ENCODE data around the gene ACACB. TPM values are rescaled to one million over a fixed set of nuclear protein-coding genes. Genes with fewer than 3 reads are reported as not detected.

Gene ACACB
- total RNA-seq, 1 donor from 2014 or later = 12.9 TPM

GRCh38 chr12:109114644-109115043, 1.7 kb upstream of the ACACB start:
- no peak overlapping the region for H3K27ac Mint-ChIP-seq
- H3K36me3 Mint-ChIP-seq (ENCODE audit: low read depth) = peaks cover 10% of the 10 kb centered on the region
- H3K4me3 Mint-ChIP-seq (ENCODE audit: low read depth) = no peak overlapping the region

GRCh38 chr12:109115404-109115757, 1.0 kb upstream of the ACACB start:
- H3K9me3 Mint-ChIP-seq = no peaks in the 10 kb centered on the region
- intact Hi-C loops (cut with micrococcal nuclease) = no loop called here
- H3K36me3 Mint-ChIP-seq (ENCODE audit: low read depth) = peaks cover 5% of the 10 kb centered on the region
- no peak overlapping the region for H3K4me3 Mint-ChIP-seq (ENCODE audit: low read depth)
- no peak overlapping the region for H3K27ac Mint-ChIP-seq
- H3K4me1 Mint-ChIP-seq (ENCODE audit: low read depth) = peaks cover 9% of the 10 kb centered on the region
- H3K27me3 Mint-ChIP-seq (ENCODE audit: low read depth) = no peaks in the 10 kb centered on the region
- no peak for DNase-seq (ENCODE audit: low spot score)

More at GRCh38 chr12:109114644-109115043, 1.7 kb upstream of the ACACB start:
- intact Hi-C loops (cut with micrococcal nuclease) = loop anchor here (5.0 kb wide), 1 partner anchor 278 kb away; no protein-coding TSS in a partner anchor
- no peaks in the 10 kb centered on the region for H3K9me3 Mint-ChIP-seq
- H3K27me3 Mint-ChIP-seq (ENCODE audit: low read depth) = no peaks in the 10 kb centered on the region
- no peak for DNase-seq (ENCODE audit: low spot score)
- peaks cover 13% of the 10 kb centered on the region for H3K4me1 Mint-ChIP-seq (ENCODE audit: low read depth)

DNA sequence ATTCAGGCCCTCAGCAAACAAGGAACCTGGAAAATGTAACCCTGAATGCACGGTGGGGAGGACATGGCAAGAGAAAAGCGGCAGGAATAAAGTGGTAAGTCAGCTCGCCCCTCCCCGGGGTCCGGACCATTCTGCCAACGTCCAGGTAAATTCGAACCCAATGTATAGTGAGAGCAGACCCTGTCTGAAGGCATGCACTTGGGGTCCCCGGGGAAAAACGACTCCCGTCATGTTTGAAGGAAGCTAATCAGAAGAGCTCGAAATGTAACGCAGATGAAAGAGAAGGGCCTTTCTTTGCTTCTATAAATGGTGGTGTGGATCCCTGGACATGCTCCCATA, 193 bp downstream of the ACACB start:
- intact Hi-C loops (cut with micrococcal nuclease) = no loop called here
- H3K27me3 Mint-ChIP-seq (ENCODE audit: low read depth) = no peaks in the 10 kb centered on the region
- H3K4me1 Mint-ChIP-seq (ENCODE audit: low read depth) = peaks cover 5% of the 10 kb centered on the region
- H3K27ac Mint-ChIP-seq = no peak overlapping the region
- H3K4me3 Mint-ChIP-seq (ENCODE audit: low read depth) = no peak overlapping the region
- DNase-seq (ENCODE audit: low spot score) = no peak
- no peaks in the 10 kb centered on the region for H3K9me3 Mint-ChIP-seq
- no peaks in the 10 kb centered on the region for H3K36me3 Mint-ChIP-seq (ENCODE audit: low read depth)

GRCh38 chr12:109120095-109120494, 3.7 kb downstream of the ACACB start:
- Mint-ChIP-seq H3K9me3 (no peaks in the 10 kb centered on the region), H3K27me3 (ENCODE audit: low read depth) (no peaks in the 10 kb centered on the region), H3K4me1 (ENCODE audit: low read depth) (peaks cover 3% of the 10 kb centered on the region), H3K36me3 (ENCODE audit: low read depth) (no peaks in the 10 kb centered on the region), H3K27ac (no peak overlapping the region), H3K4me3 (ENCODE audit: low read depth) (no peak overlapping the region)
- intact Hi-C loops (cut with micrococcal nuclease) = no loop called here
- no peak for DNase-seq (ENCODE audit: low spot score)

- peaks cover 3% of the 10 kb centered on the region for H3K4me1 Mint-ChIP-seq (ENCODE audit: low read depth)
- H3K27me3 Mint-ChIP-seq (ENCODE audit: low read depth) = no peaks in the 10 kb centered on the region
- intact Hi-C loops (cut with micrococcal nuclease) = no loop called here
- H3K36me3 Mint-ChIP-seq (ENCODE audit: low read depth) = no peaks in the 10 kb centered on the region
- H3K9me3 Mint-ChIP-seq = no peaks in the 10 kb centered on the region
- H3K4me3 Mint-ChIP-seq (ENCODE audit: low read depth) = no peak overlapping the region
- no peak for DNase-seq (ENCODE audit: low spot score)
- no peak overlapping the region for H3K27ac Mint-ChIP-seq
Measured at GRCh38 chr12:109120557-109120956, 4.2 kb downstream of the ACACB start.

DNA sequence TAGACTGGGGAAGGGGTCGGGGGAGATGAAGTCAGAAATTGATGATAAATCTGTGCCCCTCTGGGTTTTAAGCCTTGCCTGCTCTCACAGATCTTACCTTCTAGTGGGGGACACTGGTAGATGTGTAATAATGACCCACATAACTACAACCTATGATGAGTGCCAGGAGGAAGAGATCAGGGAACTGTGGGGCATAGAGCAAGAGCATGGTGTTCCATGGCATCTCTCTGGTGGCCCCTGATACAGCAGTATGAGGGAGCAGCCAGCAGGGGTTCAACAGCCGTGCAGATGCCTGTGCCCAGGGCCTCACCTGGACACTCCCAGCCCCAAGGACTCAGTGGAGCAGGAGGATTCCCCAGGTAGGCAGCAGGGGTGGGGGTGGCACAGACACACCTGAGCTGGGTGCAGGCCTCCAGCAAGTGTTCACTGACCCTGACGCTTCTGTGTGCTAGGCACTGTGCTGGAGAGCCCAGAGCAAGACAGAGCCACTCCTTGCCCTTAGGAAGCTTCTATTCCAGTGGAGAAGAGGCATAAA, 5.0 kb downstream of the ACACB start:
- no peak for DNase-seq (ENCODE audit: low spot score)
- Mint-ChIP-seq H3K4me3 (ENCODE audit: low read depth) (no peak overlapping the region), H3K27ac (no peak overlapping the region), H3K36me3 (ENCODE audit: low read depth) (no peaks in the 10 kb centered on the region), H3K4me1 (ENCODE audit: low read depth) (no peaks in the 10 kb centered on the region), H3K9me3 (no peaks in the 10 kb centered on the region), H3K27me3 (ENCODE audit: low read depth) (no peaks in the 10 kb centered on the region)
- intact Hi-C loops (cut with micrococcal nuclease) = no loop called here

DNA sequence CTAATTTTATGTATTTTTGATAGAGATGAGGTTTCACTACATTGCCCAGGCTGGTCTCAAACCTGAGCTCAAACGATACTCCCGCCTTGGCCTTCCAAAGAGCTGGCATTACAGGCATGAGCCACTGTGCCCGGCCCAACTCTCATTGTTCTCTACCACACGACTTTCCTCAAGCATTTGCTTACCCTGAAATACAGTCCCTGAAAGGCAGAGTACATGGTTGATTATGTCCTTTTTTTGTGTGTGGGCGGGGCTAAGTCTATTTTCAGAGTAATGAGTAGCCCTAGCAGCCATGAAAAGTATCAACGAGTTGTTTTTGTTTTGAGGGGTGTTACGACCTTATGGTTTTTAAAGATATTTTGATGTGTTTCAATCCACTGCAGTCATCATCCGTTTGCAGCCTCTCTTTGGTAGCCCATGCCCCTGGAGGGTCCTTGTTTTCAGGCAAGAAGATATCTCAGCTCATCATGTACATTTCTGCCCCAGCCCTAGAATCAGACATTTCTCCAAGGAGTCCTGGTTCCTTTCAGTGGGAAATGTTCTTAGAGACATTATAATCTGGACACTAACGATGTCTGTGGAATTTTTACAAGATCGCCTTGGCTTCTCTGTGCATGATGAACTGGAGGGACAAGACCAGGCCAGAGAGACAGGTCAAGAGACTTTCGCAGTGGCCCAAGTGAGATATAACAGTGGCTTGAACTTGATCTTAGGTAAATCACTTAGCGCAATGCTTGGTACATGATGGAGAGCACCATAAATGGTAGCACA, 8.7 kb downstream of the ACACB start:
- Mint-ChIP-seq H3K4me3 (ENCODE audit: low read depth) (no peak overlapping the region), H3K4me1 (ENCODE audit: low read depth) (no peaks in the 10 kb centered on the region), H3K9me3 (no peaks in the 10 kb centered on the region), H3K27ac (no peak overlapping the region), H3K27me3 (ENCODE audit: low read depth) (no peaks in the 10 kb centered on the region), H3K36me3 (ENCODE audit: low read depth) (no peaks in the 10 kb centered on the region)
- intact Hi-C loops (cut with micrococcal nuclease) = no loop called here
- no peak for DNase-seq (ENCODE audit: low spot score)

DNA sequence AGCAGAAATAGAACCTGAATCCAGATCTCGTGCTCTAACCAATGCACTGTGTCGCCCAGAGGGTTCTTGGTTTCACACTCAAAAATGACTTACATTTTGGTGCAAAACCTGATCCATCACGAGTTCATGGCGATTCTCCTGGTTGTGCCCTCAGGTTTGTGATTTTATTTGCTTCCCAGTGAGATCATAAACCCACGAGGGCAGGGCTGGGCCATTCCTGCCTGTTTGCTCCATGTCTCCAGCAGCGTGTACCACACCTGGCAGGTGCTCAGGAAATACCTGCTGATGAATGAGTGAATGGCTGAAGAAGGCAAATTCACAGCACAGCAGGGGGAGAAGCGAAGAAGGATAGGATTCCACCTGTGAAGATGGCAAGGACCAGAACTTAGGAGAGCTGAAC, 9.4 kb downstream of the ACACB start:
- Mint-ChIP-seq H3K9me3 (no peaks in the 10 kb centered on the region), H3K36me3 (ENCODE audit: low read depth) (no peaks in the 10 kb centered on the region), H3K27ac (no peak overlapping the region), H3K4me3 (ENCODE audit: low read depth) (no peak overlapping the region), H3K27me3 (ENCODE audit: low read depth) (no peaks in the 10 kb centered on the region), H3K4me1 (ENCODE audit: low read depth) (no peaks in the 10 kb centered on the region)
- no peak for DNase-seq (ENCODE audit: low spot score)
- intact Hi-C loops (cut with micrococcal nuclease) = no loop called here

GRCh38 chr12:109126784-109127183, 10.4 kb downstream of the ACACB start:
- intact Hi-C loops (cut with micrococcal nuclease) = no loop called here
- H3K27ac Mint-ChIP-seq = no peak overlapping the region
- DNase-seq (ENCODE audit: low spot score) = no peak

DNA sequence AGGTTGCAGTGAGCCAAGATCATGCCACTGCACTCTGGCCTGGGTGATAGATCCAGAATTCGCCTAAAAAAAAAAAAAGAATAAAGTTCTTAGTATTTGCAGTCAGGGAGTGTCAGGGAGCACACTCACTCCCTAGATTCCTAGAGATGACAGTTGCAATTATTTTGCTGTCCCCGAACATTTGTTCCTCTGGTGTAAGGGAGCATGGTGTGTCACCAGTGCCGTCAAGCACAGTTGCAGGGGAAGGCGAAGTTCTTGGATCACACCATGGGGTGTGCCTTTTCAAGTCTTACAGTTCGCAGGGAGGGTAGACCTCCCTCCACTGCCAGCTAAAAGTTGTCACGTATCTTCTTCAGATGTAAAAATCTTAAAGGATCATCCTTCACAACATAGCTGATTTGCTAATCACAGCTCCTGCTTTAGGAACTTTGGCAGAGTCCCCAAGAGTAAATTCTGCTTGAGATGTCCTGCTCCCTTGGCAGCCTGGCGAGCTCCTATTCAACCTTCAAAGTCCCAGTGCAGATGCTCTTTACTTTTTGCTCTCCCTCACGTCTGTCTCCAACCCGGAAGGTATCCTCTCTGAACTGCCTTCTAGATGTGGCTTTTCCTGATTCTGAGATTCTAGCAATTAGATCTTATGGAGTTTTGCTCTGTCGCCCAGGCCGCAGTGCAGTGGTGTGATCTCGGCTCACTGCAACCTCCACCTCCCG, 11.3 kb downstream of the ACACB start:
- intact Hi-C loops (cut with micrococcal nuclease) = no loop called here
- Mint-ChIP-seq H3K27ac (no peak overlapping the region), H3K4me3 (ENCODE audit: low read depth) (no peak overlapping the region), H3K9me3 (no peaks in the 10 kb centered on the region), H3K36me3 (ENCODE audit: low read depth) (no peaks in the 10 kb centered on the region), H3K27me3 (ENCODE audit: low read depth) (no peaks in the 10 kb centered on the region), H3K4me1 (ENCODE audit: low read depth) (no peaks in the 10 kb centered on the region)
- no peak for DNase-seq (ENCODE audit: low spot score)

More at GRCh38 chr12:109126784-109127183, 10.4 kb downstream of the ACACB start:
- Mint-ChIP-seq H3K4me1 (ENCODE audit: low read depth) (no peaks in the 10 kb centered on the region), H3K4me3 (ENCODE audit: low read depth) (no peak overlapping the region), H3K9me3 (no peaks in the 10 kb centered on the region), H3K36me3 (ENCODE audit: low read depth) (no peaks in the 10 kb centered on the region), H3K27me3 (ENCODE audit: low read depth) (no peaks in the 10 kb centered on the region)

- peaks cover 6% of the 10 kb centered on the region for H3K27me3 Mint-ChIP-seq (ENCODE audit: low read depth)
- no peak overlapping the region for H3K27ac Mint-ChIP-seq
- H3K9me3 Mint-ChIP-seq = no peaks in the 10 kb centered on the region
- intact Hi-C loops (cut with micrococcal nuclease) = no loop called here
- no peaks in the 10 kb centered on the region for H3K4me1 Mint-ChIP-seq (ENCODE audit: low read depth)
- H3K36me3 Mint-ChIP-seq (ENCODE audit: low read depth) = no peaks in the 10 kb centered on the region
- H3K4me3 Mint-ChIP-seq (ENCODE audit: low read depth) = no peak overlapping the region
- DNase-seq (ENCODE audit: low spot score) = no peak
Measured at GRCh38 chr12:109130297-109131153, 14.1 kb downstream of the ACACB start.

GRCh38 chr12:109131154-109132050, 15.0 kb downstream of the ACACB start:
- Mint-ChIP-seq H3K4me3 (ENCODE audit: low read depth) (no peak overlapping the region), H3K9me3 (peaks cover 5% of the 10 kb centered on the region)
- intact Hi-C loops (cut with micrococcal nuclease) = no loop called here

More at GRCh38 chr12:109131154-109132050, 15.0 kb downstream of the ACACB start:
- Mint-ChIP-seq H3K27ac (no peak overlapping the region), H3K36me3 (ENCODE audit: low read depth) (no peaks in the 10 kb centered on the region), H3K27me3 (ENCODE audit: low read depth) (peaks cover 6% of the 10 kb centered on the region), H3K4me1 (ENCODE audit: low read depth) (no peaks in the 10 kb centered on the region)
- DNase-seq (ENCODE audit: low spot score) = no peak

All from activated T-helper 2 cell treated with anti-CD3 and anti-CD28 coated beads, Interferon-gamma antibody, Interleukin-2, Interleukin-4, amounts not matched to agents 10 μg/mL and 5 μg/mL and 100 μg/mL, durations not matched to agents 14 hours and 24 hours and 36 hours (primary cell).